Measurements from ENCODE around the gene ZSCAN2.

ZSCAN2 gene

GRCh38 chr15:84669726-84670125 lies 68.9 kb downstream of the ZSCAN2 start:
- H3K9me3 ChIP-seq (ENCODE audit: control insufficient read depth, low read length): no peaks in the 10 kb centered on the region
- H3K79me2 ChIP-seq: no peaks in the 10 kb centered on the region
- no peak overlapping the region for H3K4me3 ChIP-seq (ENCODE audit: low read depth, low read length)
- no peak overlapping the region for H3K4me2 ChIP-seq (ENCODE audit: low read length)
- no peaks in the 10 kb centered on the region for H3K27me3 ChIP-seq (ENCODE audit: control insufficient read depth, insufficient read depth, low read length)
- TF ChIP-seq CTCF (IDR thresholded peaks at IDR 0.05): no peak
- H3K4me1 ChIP-seq: no peaks in the 10 kb centered on the region
- H3K9ac ChIP-seq: no peak overlapping the region
- no peaks in the 10 kb centered on the region for H3K36me3 ChIP-seq (ENCODE audit: control insufficient read depth, insufficient read depth, low read length)
- no peak overlapping the region for H3K27ac ChIP-seq
- H2AFZ ChIP-seq: no peak overlapping the region

- no peak overlapping the region for H3K9ac ChIP-seq
- H3K9me3 ChIP-seq (ENCODE audit: control insufficient read depth, low read length): no peaks in the 10 kb centered on the region
- no peaks in the 10 kb centered on the region for H3K27me3 ChIP-seq (ENCODE audit: control insufficient read depth, insufficient read depth, low read length)
- H2AFZ ChIP-seq: no peak overlapping the region
- no peaks in the 10 kb centered on the region for H3K4me1 ChIP-seq
- TF ChIP-seq CTCF (IDR thresholded peaks at IDR 0.05): no peak
- H3K36me3 ChIP-seq (ENCODE audit: control insufficient read depth, insufficient read depth, low read length): no peaks in the 10 kb centered on the region
- no peak overlapping the region for H3K27ac ChIP-seq
- H3K4me2 ChIP-seq (ENCODE audit: low read length): no peak overlapping the region
- no peak overlapping the region for H3K4me3 ChIP-seq (ENCODE audit: low read depth, low read length)
- H3K79me2 ChIP-seq: no peaks in the 10 kb centered on the region
These were observed 70.4 kb downstream of the ZSCAN2 start for GRCh38 chr15:84671211-84671610.

All from parathyroid adenoma (tissue), 2 donors.